GM23338 (cell line): ENCODE results near the gene MYO16. TPM values are rescaled to one million over a fixed set of nuclear protein-coding genes. Genes with fewer than 3 reads are reported as not detected.

Source experiments
- ATAC-seq: fragments of 200-7000 bp; cut with Tn5 transposase; 3 replicates; pipeline ENCODE4 v1.9.1; 2020
- DNase-seq: peaks from one replicate; pipeline ENCODE4 v3.0.0-alpha.2; 2015; ENCODE audit warnings: low spot score
- H2AFZ ChIP-seq: fragments of 200-600 bp; sonication (generic); 2 replicates; pipeline ENCODE4 v1.8.0; 2016; ENCODE audit warnings: antibody characterized with exemption, mild to moderate bottlenecking, moderate library complexity
- H3F3A ChIP-seq: fragments of 200-600 bp; sonication (generic); replicated peaks from 2 replicates; pipeline ENCODE4 v1.8.0; 2017; ENCODE audit warnings: antibody characterized with exemption, mixed run types, low read depth
- H3K27ac ChIP-seq: fragments of 200-600 bp; sonication (generic); 2 replicates; pipeline ENCODE4 v1.6.1; 2016; ENCODE audit warnings: low read depth
- H3K27me3 ChIP-seq: fragments of 200-600 bp; sonication (generic); 2 replicates; pipeline ENCODE4 v1.8.0; 2016; ENCODE audit warnings: mild to moderate bottlenecking, mixed run types, moderate library complexity; ENCODE audit not compliant: insufficient read depth
- H3K36me3 ChIP-seq: fragments of 200-600 bp; sonication (generic); 2 replicates; pipeline ENCODE4 v1.8.0; 2016; ENCODE audit warnings: mild to moderate bottlenecking; ENCODE audit not compliant: insufficient read depth
- H3K4me1 ChIP-seq: fragments of 200-600 bp; sonication (generic); 2 replicates; pipeline ENCODE4 v1.8.0; 2016; ENCODE audit warnings: mild to moderate bottlenecking, moderate library complexity; ENCODE audit not compliant: insufficient read depth
- H3K4me2 ChIP-seq: fragments of 200-600 bp; sonication (generic); 2 replicates; pipeline ENCODE4 v1.7.1; 2017; ENCODE audit warnings: mixed run types
- H3K4me3 ChIP-seq: fragments of 200-600 bp; sonication (generic); 2 replicates; pipeline ENCODE4 v1.6.1; 2016; ENCODE audit warnings: mixed run types
- H3K79me2 ChIP-seq: fragments of 200-600 bp; sonication (generic); replicated peaks from 2 replicates; pipeline ENCODE4 v1.8.0; 2017; ENCODE audit warnings: mild to moderate bottlenecking; ENCODE audit not compliant: insufficient read depth
- H3K9me2 ChIP-seq: fragments of 200-600 bp; sonication (generic); 2 replicates; pipeline ENCODE4 v1.8.0; 2017; ENCODE audit not compliant: insufficient read depth
- H4K20me1 ChIP-seq: fragments of 200-600 bp; sonication (generic); replicated peaks from 2 replicates; pipeline ENCODE4 v1.8.0; 2017; ENCODE audit warnings: mild to moderate bottlenecking; ENCODE audit not compliant: insufficient read depth
- H3K27ac Mint-ChIP-seq: 2 replicates; pipeline ENCODE4 v1.8.0; 2020; ENCODE audit warnings: inconsistent platforms, mild to moderate bottlenecking, moderate library complexity, mixed read lengths
- H3K27me3 Mint-ChIP-seq: 3 replicates; pipeline ENCODE4 v1.8.0; 2022; ENCODE audit warnings: low read depth, mild to moderate bottlenecking, moderate library complexity, mixed read lengths, inconsistent platforms; ENCODE audit not compliant: insufficient read depth, poor library complexity
- H3K36me3 Mint-ChIP-seq: 3 replicates; pipeline ENCODE4 v1.8.0; 2021; ENCODE audit warnings: low read depth, mild to moderate bottlenecking, inconsistent platforms, moderate library complexity, mixed read lengths
- H3K4me1 Mint-ChIP-seq: 3 replicates; pipeline ENCODE4 v1.8.0; 2020; ENCODE audit warnings: mild to moderate bottlenecking, inconsistent platforms, mixed read lengths
- H3K4me3 Mint-ChIP-seq: 3 replicates; pipeline ENCODE4 v1.8.0; 2021; ENCODE audit warnings: moderate library complexity, mild to moderate bottlenecking, inconsistent platforms, mixed read lengths
- H3K9me3 Mint-ChIP-seq: 3 replicates; pipeline ENCODE4 v1.8.0; 2020; ENCODE audit warnings: moderate library complexity, mild to moderate bottlenecking, inconsistent platforms, mixed read lengths
- CREB1 ChIP-seq: fragments of 250-450 bp; sonication (Bioruptor Pico); IDR thresholded peaks from 2 replicates; pipeline ENCODE4 v1.5.0; 2020; ENCODE audit warnings: low read depth, mild to moderate bottlenecking, moderate library complexity
- polyA plus RNA-seq: library from polyadenylated mRNA; unstranded; fragments of >200 nt; fragmentation: Nextera tagmentation; extraction: Ambion mirVana; gene quantifications from 2 replicates; pipeline ENCODE4 v1.2.1, GENCODE V29; 2016
- total RNA-seq: library from RNA; depleted of rRNA; stranded (reverse); fragments of >200 nt; shearing (Covaris generic); gene quantifications from 2 replicates; pipeline ENCODE4 v1.2.3, GENCODE V29; 2014
- TF ChIP-seq, protein P1 (sequence below), 2 experiments: fragments of 200-600 bp in 1 of 2; sonication (generic) in 1 of 2; conservative IDR thresholded peaks; 2 replicates each; pipeline versions ENCODE4 v1.5.1 to v1.6.1; 2016 to 2017; ENCODE audit warnings: antibody characterized with exemption in 2 of 2, low read depth in 2 of 2, mild to moderate bottlenecking in 2 of 2, moderate library complexity in 1 of 2
- TF ChIP-seq, protein P2 (sequence below): fragments of 250-450 bp; sonication (Bioruptor Pico); IDR thresholded peaks from 2 replicates; pipeline ENCODE4 v1.5.0; 2020; ENCODE audit warnings: mild to moderate bottlenecking, moderate library complexity
- TF ChIP-seq, protein P3 (sequence below): IDR thresholded peaks from 2 replicates; pipeline ENCODE4 v1.6.1; 2016; ENCODE audit warnings: antibody characterized with exemption

The MYO16 gene
- total and polyA plus RNA-seq, 2 experiments from 2014 or later: 0.10 to 0.13 TPM

DNA sequence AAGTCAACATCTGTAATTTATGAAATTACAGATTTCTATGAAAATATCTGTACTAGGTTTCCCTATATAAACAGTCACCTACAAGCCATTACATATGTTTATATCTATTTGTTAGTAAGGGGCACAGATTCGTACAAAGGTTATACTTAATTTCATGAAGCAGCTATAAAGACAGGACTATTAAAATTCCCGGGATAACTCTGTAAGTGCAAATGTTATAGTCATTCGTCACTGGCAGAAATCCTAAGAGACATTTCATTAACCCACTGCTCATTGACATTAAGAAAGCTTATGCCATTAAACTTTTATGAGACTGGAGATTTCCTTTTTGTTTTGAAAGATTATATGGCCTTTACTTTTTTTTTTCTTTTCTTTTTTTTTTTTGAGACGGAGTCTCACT lies 122.9 kb downstream of the MYO16 start:
- TF ChIP-seq, protein P1, sequence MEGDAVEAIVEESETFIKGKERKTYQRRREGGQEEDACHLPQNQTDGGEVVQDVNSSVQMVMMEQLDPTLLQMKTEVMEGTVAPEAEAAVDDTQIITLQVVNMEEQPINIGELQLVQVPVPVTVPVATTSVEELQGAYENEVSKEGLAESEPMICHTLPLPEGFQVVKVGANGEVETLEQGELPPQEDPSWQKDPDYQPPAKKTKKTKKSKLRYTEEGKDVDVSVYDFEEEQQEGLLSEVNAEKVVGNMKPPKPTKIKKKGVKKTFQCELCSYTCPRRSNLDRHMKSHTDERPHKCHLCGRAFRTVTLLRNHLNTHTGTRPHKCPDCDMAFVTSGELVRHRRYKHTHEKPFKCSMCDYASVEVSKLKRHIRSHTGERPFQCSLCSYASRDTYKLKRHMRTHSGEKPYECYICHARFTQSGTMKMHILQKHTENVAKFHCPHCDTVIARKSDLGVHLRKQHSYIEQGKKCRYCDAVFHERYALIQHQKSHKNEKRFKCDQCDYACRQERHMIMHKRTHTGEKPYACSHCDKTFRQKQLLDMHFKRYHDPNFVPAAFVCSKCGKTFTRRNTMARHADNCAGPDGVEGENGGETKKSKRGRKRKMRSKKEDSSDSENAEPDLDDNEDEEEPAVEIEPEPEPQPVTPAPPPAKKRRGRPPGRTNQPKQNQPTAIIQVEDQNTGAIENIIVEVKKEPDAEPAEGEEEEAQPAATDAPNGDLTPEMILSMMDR (conservative IDR thresholded peaks at IDR 0.05; ENCODE audit: low read depth in 2 of 2): no peak
- TF ChIP-seq, protein P2, sequence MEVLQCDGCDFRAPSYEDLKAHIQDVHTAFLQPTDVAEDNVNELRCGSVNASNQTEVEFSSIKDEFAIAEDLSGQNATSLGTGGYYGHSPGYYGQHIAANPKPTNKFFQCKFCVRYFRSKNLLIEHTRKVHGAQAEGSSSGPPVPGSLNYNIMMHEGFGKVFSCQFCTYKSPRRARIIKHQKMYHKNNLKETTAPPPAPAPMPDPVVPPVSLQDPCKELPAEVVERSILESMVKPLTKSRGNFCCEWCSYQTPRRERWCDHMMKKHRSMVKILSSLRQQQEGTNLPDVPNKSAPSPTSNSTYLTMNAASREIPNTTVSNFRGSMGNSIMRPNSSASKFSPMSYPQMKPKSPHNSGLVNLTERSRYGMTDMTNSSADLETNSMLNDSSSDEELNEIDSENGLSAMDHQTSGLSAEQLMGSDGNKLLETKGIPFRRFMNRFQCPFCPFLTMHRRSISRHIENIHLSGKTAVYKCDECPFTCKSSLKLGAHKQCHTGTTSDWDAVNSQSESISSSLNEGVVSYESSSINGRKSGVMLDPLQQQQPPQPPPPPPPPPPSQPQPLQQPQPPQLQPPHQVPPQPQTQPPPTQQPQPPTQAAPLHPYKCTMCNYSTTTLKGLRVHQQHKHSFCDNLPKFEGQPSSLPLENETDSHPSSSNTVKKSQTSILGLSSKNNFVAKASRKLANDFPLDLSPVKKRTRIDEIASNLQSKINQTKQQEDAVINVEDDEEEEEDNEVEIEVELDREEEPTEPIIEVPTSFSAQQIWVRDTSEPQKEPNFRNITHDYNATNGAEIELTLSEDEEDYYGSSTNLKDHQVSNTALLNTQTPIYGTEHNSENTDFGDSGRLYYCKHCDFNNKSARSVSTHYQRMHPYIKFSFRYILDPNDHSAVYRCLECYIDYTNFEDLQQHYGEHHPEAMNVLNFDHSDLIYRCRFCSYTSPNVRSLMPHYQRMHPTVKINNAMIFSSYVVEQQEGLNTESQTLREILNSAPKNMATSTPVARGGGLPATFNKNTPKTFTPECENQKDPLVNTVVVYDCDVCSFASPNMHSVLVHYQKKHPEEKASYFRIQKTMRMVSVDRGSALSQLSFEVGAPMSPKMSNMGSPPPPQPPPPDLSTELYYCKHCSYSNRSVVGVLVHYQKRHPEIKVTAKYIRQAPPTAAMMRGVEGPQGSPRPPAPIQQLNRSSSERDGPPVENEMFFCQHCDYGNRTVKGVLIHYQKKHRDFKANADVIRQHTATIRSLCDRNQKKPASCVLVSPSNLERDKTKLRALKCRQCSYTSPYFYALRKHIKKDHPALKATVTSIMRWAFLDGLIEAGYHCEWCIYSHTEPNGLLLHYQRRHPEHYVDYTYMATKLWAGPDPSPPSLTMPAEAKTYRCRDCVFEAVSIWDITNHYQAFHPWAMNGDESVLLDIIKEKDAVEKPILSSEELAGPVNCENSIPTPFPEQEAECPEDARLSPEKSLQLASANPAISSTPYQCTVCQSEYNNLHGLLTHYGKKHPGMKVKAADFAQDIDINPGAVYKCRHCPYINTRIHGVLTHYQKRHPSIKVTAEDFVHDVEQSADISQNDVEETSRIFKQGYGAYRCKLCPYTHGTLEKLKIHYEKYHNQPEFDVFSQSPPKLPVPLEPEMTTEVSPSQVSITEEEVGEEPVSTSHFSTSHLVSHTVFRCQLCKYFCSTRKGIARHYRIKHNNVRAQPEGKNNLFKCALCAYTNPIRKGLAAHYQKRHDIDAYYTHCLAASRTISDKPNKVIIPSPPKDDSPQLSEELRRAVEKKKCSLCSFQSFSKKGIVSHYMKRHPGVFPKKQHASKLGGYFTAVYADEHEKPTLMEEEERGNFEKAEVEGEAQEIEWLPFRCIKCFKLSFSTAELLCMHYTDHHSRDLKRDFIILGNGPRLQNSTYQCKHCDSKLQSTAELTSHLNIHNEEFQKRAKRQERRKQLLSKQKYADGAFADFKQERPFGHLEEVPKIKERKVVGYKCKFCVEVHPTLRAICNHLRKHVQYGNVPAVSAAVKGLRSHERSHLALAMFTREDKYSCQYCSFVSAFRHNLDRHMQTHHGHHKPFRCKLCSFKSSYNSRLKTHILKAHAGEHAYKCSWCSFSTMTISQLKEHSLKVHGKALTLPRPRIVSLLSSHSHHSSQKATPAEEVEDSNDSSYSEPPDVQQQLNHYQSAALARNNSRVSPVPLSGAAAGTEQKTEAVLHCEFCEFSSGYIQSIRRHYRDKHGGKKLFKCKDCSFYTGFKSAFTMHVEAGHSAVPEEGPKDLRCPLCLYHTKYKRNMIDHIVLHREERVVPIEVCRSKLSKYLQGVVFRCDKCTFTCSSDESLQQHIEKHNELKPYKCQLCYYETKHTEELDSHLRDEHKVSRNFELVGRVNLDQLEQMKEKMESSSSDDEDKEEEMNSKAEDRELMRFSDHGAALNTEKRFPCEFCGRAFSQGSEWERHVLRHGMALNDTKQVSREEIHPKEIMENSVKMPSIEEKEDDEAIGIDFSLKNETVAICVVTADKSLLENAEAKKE (CRISPR knock-in tag): no peak
- TF ChIP-seq CREB1 (CRISPR knock-in tag): no peak
- TF ChIP-seq, protein P3, sequence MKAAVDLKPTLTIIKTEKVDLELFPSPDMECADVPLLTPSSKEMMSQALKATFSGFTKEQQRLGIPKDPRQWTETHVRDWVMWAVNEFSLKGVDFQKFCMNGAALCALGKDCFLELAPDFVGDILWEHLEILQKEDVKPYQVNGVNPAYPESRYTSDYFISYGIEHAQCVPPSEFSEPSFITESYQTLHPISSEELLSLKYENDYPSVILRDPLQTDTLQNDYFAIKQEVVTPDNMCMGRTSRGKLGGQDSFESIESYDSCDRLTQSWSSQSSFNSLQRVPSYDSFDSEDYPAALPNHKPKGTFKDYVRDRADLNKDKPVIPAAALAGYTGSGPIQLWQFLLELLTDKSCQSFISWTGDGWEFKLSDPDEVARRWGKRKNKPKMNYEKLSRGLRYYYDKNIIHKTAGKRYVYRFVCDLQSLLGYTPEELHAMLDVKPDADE: no peak
- DNase-seq (no peak), ATAC-seq (no peak)
- H3F3A ChIP-seq: no peaks in the 10 kb centered on the region
- no peak overlapping the region for H3K4me3 ChIP-seq
- no peaks in the 10 kb centered on the region for H4K20me1 ChIP-seq
- H3K9me3 Mint-ChIP-seq: no peaks in the 10 kb centered on the region
- H2AFZ ChIP-seq: no peak overlapping the region
- H3K27ac ChIP-seq: no peak overlapping the region
- H3K4me1 Mint-ChIP-seq: no peaks in the 10 kb centered on the region
- H3K36me3 ChIP-seq: no peaks in the 10 kb centered on the region
- no peak overlapping the region for H3K4me2 ChIP-seq
- no peaks in the 10 kb centered on the region for H3K27me3 ChIP-seq
- no peaks in the 10 kb centered on the region for H3K9me2 ChIP-seq
- no peak overlapping the region for H3K27ac Mint-ChIP-seq
- no peaks in the 10 kb centered on the region for H3K36me3 Mint-ChIP-seq
- H3K27me3 Mint-ChIP-seq: no peaks in the 10 kb centered on the region
- H3K4me1 ChIP-seq: no peaks in the 10 kb centered on the region
- no peaks in the 10 kb centered on the region for H3K79me2 ChIP-seq
- no peak overlapping the region for H3K4me3 Mint-ChIP-seq
